Heart right ventricle (tissue), 16 donors: ENCODE results near the gene RPS19. TPM values are rescaled to one million over a fixed set of nuclear protein-coding genes. Genes with fewer than 3 reads are reported as not detected.
"Not testable (repeated sequence)": the region's sequence is repeated elsewhere in the genome, so short reads cannot be mapped to it uniquely, and the experiment has no call there.

Source experiments
- ATAC-seq, 8 donors: fragments of 200-7000 bp; cut with Tn5 transposase; one replicate each; pipeline ENCODE4 v1.9.1; 2020; ENCODE audit warnings: mild to moderate bottlenecking in 8 of 8, moderate library complexity in 8 of 8, moderate number of reproducible peaks in 1 of 8
- DNase-seq, 2 donors: peaks; one replicate each; pipeline ENCODE4 v3.0.0-alpha.2; 2020
- H3K27ac ChIP-seq, 10 donors: fragments of 200-600 bp; sonication (generic) in 2 of 10; one replicate each; pipeline versions ENCODE4 v1.5.0 to v1.8.0; 2020 to 2022; ENCODE audit warnings: mild to moderate bottlenecking in 3 of 10
- H3K27me3 ChIP-seq, 7 donors: fragments of 200-600 bp; one replicate each; pipeline ENCODE4 v1.8.0; 2021 to 2022; ENCODE audit warnings: mild to moderate bottlenecking in 2 of 7
- H3K36me3 ChIP-seq, 9 donors: fragments of 200-600 bp; sonication (generic) in 1 of 9; one replicate each; pipeline versions ENCODE4 v1.5.0 to v1.8.0; 2020 to 2022; ENCODE audit warnings: mild to moderate bottlenecking in 2 of 9
- H3K4me1 ChIP-seq, 9 donors: fragments of 200-600 bp; sonication (generic) in 1 of 9; one replicate each; pipeline versions ENCODE4 v1.5.0 to v1.8.0; 2020 to 2022; ENCODE audit warnings: mild to moderate bottlenecking in 4 of 9
- H3K4me3 ChIP-seq, 10 donors: fragments of 200-600 bp; sonication (generic) in 2 of 10; one replicate each; pipeline versions ENCODE4 v1.5.0 to v1.8.0; 2020 to 2022; ENCODE audit warnings: mild to moderate bottlenecking in 7 of 10, moderate library complexity in 2 of 10
- H3K9me3 ChIP-seq, 11 donors: fragments of 200-600 bp in 10 of 11; sonication (generic) in 2 of 11; one replicate each; pipeline versions ENCODE4 v1.5.0 to v1.8.0; 2013 to 2022; ENCODE audit warnings: mild to moderate bottlenecking in 2 of 11, control low read depth in 1 of 11, moderate library complexity in 1 of 11
- CTCF ChIP-seq, 9 donors: fragments of 200-600 bp; sonication (generic) in 2 of 9; IDR thresholded peaks; one replicate each; pipeline versions ENCODE4 v1.5.0 to v1.8.0; 2021 to 2022; ENCODE audit warnings: antibody characterized with exemption in 9 of 9, mild to moderate bottlenecking in 5 of 9, moderate library complexity in 1 of 9
- WGBS, 2 donors: extraction: QIAGEN DNeasy Blood & Tissue Kit; methylation state at CpG; one replicate each; pipeline ENCODE4 v1.1.7; 2013; ENCODE audit warnings: inconsistent platforms in 1 of 2; 5-methylcytosine and 5-hydroxymethylcytosine counted together
- intact Hi-C, 10 donors: fragments of 100-400 bp; cut with DNase I; formaldehyde crosslinking; loops; one replicate each; pipeline versions ENCODE4 v1.11.1 to v1.14.2; 2022
- polyA plus RNA-seq, 2 donors: library from polyadenylated mRNA; stranded (reverse); fragments of 200-250 nt; gene quantifications; one replicate each; pipeline ENCODE4 v1.2.3, GENCODE V29; 2013
- total RNA-seq, 10 donors: library from RNA; stranded (reverse); fragmentation: NEBNext Ultra II Directional in 3 of 10; extraction: Animal tissue kit (Norgen Biotek cat#: 25700) in 3 of 10; gene quantifications; one replicate each; pipeline versions ENCODE4 v1.2.1 to v1.2.4, GENCODE V29; 2021 to 2023
- donor health status: Arrhythmogenic right ventricular cardiomyopathy.
- donor health status: ischemic (EF 13 %, LVEDD 7.1; RV severe dilation, severe dysfunction).
- donor health status: healthy with polysubstance abuse.
- donor health status: DM: no; HTN: yes; CAD: no.
- donor health status: DM: no; HTN: no; CAD: no.
- donor health status: ischemic (EF 25% LVEDD 6.9; RV normal size, moderate dysfunction).
- donor health status: ischemic (EF 25% LVEDD 5.7; RV mildly dilated, moderate dysfunction).
- donor health status: healthy.
- donor health status: DM: yes; HTN: yes; CAD: no.
- donor health status: Ischemic cardiomyopathy.
- donor health status: ischemic (EF 35%, LVEDD 5.7; RV mildly dilated, moderate dysfunction).
- donor health status: nonischemic (EF 11% LVEDD 7.7; RV severe dilation, severe dysfunction).
- donor health status: DM: yes; HTN: yes; CAD: no.
- donor health status: PGD.
- donor health status: ischemic (EF 29% LVEDD 5.4; RV normal size, mild dysfunction).
- donor health status: nonischemic (EF 23%, LVEDD 6.1; RV moderate dilation, normal function).

Gene RPS19
- total and polyA plus RNA-seq, 12 donors, result 446 to 1,996 (median 596) TPM

GRCh38 chr19:41912899-41913537, 53.0 kb downstream of the RPS19 start:
- Histone ChIP-seq H3K27me3 (peaks cover 7 to 82% (median 68%) of the 10 kb centered on the region in 7 donors), H3K36me3 (peaks cover 0 to 4% (median 0%) of the 10 kb centered on the region in 9 donors), H3K4me1 (peaks cover 0 to 3% (median 0%) of the 10 kb centered on the region in 9 donors), H3K9me3 (no peaks in the 10 kb centered on the region), H3K27ac (no peak overlapping the region), H3K4me3 (no peak overlapping the region)
- TF ChIP-seq CTCF (IDR thresholded peaks at IDR 0.05), result no peak
- WGBS, 2 donors, result 1 to 2% methylated on average over 44 to 51 of the region's 51 CpGs
- intact Hi-C loops, result no loop called here
- ATAC-seq, result peak in 3 of 8 donors; percentile 9 to 21 (median 10)
- DNase-seq, result no peak

- no peaks in the 10 kb centered on the region for H3K9me3 ChIP-seq
- H3K4me3 ChIP-seq, result no peak overlapping the region
- intact Hi-C loops, result no loop called here
- no peak for ATAC-seq
- no peak overlapping the region for H3K27ac ChIP-seq
- H3K36me3 ChIP-seq, result no peaks in the 10 kb centered on the region
- peaks cover 0 to 3% (median 0%) of the 10 kb centered on the region in 9 donors for H3K4me1 ChIP-seq
- peaks cover 7 to 90% (median 76%) of the 10 kb centered on the region in 7 donors for H3K27me3 ChIP-seq
- DNase-seq, result no peak
- TF ChIP-seq CTCF (IDR thresholded peaks at IDR 0.05), result no peak
- WGBS, 2 donors, result 5 to 11% methylated on average over 21 of the region's 21 CpGs
Observed at GRCh38 chr19:41913538-41914423, 53.7 kb downstream of the RPS19 start.

GRCh38 chr19:41914424-41914834, 54.4 kb downstream of the RPS19 start:
- DNase-seq, H3K4me3 ChIP-seq, ATAC-seq, intact Hi-C loops, H3K27ac ChIP-seq, H3K4me1 ChIP-seq, H3K36me3 ChIP-seq, H3K9me3 ChIP-seq: not testable (repeated sequence)
- 1 to 11% methylated on average over 4 to 5 of the region's 5 CpGs for WGBS, 2 donors
- H3K27me3 ChIP-seq, result peaks cover 7 to 91% (median 83%) of the 10 kb centered on the region in 7 donors

GRCh38 chr19:41915021-41915775, 55.1 kb downstream of the RPS19 start:
- H3K27me3 ChIP-seq, result peaks cover 7 to 89% (median 83%) of the 10 kb centered on the region in 7 donors

More at GRCh38 chr19:41915021-41915775, 55.1 kb downstream of the RPS19 start:
- Histone ChIP-seq H3K27ac (no peak overlapping the region), H3K36me3 (no peaks in the 10 kb centered on the region), H3K4me3 (no peak overlapping the region), H3K4me1 (peaks cover 0 to 3% (median 0%) of the 10 kb centered on the region in 9 donors), H3K9me3 (no peaks in the 10 kb centered on the region)
- no peak for DNase-seq
- WGBS, 2 donors, result 4% methylated on average over 38 of the region's 38 CpGs
- intact Hi-C loops, result no loop called here
- TF ChIP-seq CTCF (IDR thresholded peaks at IDR 0.05), result no peak
- ATAC-seq, result no peak
